ENCODE results near the gene DIDO1. TPM values are rescaled to one million over a fixed set of nuclear protein-coding genes. Genes with fewer than 3 reads are reported as not detected.

The DIDO1 gene
- total RNA-seq, 4 donors from 2014 or later: 64.6 to 143 (median 79.2) TPM

DNA sequence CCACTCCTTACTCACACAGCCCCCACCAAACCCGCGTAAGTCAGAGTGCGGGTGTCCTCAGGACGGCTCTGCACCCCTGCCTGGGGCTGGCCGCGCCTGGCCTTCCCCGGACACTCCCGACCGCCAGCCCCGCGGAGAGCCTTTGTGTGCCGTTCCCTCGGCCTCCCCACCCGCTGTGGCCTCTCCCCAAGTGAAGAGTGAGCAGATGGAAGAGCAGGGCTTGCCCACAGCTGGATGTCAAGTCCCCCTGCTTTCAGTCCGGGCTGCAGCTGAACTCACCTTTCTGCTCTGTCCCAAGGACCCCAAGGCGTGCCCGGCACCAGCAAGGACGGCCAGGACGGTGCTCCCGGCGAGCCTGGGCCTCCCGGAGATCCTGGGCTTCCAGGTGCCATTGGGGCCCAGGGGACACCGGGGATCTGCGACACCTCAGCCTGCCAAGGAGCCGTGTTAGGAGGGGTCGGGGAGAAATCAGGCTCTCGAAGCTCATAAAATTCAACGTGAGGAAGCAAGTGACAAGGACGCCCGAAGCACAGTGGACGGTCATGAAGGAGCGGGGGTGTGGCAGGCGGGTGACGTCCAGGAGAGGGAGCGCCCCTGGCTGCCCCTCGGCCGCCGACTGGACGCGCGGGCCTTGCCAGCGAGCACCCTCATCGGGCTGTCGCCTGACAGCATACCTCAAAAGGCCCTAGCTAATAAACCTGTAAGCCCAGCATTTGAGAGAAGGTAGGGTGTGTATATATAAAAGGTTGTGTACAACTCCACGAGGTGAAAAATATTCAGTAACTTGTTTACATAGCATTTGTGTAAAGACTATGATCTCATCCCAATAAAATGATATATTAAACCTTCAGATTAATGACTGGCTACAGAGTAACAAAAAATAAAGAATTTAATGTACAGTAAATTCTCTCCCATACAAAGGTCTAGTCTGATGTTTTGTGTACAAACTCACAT lies 85.8 kb downstream of the DIDO1 start:
- peaks cover 2% of the 10 kb centered on the region for H3K27me3 ChIP-seq
- no peak for TF ChIP-seq POLR2A (IDR thresholded peaks at IDR 0.05)
- TF ChIP-seq EP300 (IDR thresholded peaks at IDR 0.05): no peak
- no peak for TF ChIP-seq POLR2AphosphoS5 (IDR thresholded peaks at IDR 0.05)
- WGBS: 79% methylated on average over 38 of the region's 45 CpGs

DNA sequence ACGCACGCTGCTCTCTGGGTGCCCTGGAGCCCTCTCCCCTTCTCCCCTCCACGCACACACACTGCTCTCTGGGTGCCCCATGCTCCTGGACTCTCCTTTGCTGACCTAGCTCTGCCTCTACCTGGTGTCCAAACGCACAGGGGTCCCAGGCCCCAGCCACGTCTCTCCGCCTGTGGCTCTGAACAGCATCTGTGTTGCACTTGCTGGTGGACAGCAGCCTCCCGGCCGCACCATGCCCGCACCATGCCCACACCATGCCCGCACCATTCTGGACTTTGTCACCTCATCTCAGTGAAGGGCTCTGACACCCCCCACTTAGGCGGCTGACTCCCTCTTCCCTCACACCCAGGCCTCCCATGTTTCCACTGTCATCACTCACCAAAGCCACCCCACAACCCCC lies 86.5 kb downstream of the DIDO1 start:
- TF ChIP-seq POLR2AphosphoS5 (IDR thresholded peaks at IDR 0.05) (no peak), POLR2A (IDR thresholded peaks at IDR 0.05) (no peak), EP300 (IDR thresholded peaks at IDR 0.05) (no peak)
- TF ChIP-seq, protein P1, sequence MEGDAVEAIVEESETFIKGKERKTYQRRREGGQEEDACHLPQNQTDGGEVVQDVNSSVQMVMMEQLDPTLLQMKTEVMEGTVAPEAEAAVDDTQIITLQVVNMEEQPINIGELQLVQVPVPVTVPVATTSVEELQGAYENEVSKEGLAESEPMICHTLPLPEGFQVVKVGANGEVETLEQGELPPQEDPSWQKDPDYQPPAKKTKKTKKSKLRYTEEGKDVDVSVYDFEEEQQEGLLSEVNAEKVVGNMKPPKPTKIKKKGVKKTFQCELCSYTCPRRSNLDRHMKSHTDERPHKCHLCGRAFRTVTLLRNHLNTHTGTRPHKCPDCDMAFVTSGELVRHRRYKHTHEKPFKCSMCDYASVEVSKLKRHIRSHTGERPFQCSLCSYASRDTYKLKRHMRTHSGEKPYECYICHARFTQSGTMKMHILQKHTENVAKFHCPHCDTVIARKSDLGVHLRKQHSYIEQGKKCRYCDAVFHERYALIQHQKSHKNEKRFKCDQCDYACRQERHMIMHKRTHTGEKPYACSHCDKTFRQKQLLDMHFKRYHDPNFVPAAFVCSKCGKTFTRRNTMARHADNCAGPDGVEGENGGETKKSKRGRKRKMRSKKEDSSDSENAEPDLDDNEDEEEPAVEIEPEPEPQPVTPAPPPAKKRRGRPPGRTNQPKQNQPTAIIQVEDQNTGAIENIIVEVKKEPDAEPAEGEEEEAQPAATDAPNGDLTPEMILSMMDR (IDR thresholded peaks at IDR 0.05): no peak
- H3K27me3 ChIP-seq: peaks cover 2% of the 10 kb centered on the region
- 86% methylated on average over 11 of the region's 11 CpGs for WGBS
- H3K4me1 ChIP-seq: peaks cover 25% of the 10 kb centered on the region
- H3K4me3 ChIP-seq: no peak overlapping the region
- no peak for DNase-seq (ENCODE audit: low spot score in 2 of 2)
- H3K27ac ChIP-seq: no peak overlapping the region
- H3K36me3 ChIP-seq: no peaks in the 10 kb centered on the region
- H3K9me3 ChIP-seq: no peaks in the 10 kb centered on the region

More for the DNA sequence above, 85.8 kb downstream of the DIDO1 start:
- no peak overlapping the region for H3K27ac ChIP-seq
- peaks cover 25% of the 10 kb centered on the region for H3K4me1 ChIP-seq
- H3K9me3 ChIP-seq: no peaks in the 10 kb centered on the region
- DNase-seq (ENCODE audit: low spot score in 2 of 2): no peak
- no peak overlapping the region for H3K4me3 ChIP-seq
- H3K36me3 ChIP-seq: no peaks in the 10 kb centered on the region

DNA sequence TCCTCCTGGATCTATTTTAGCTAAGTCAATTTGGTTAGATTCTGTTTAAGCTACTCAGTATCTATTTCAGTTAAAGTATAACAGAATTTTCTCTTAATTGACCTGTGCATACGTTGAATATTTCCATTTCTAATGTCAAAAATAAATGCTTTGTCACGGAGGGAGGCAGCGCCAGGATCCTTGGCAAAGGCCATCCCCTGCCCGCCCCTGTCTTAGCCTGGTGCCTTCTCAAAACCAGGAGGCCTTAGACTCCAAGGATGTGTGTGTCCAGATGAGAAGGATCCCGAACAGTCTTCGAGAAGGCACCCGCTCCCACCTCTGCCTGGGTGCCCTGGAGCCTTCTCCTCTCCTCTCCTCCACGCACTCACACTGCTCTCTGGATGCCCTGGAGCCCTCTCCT lies 87.0 kb downstream of the DIDO1 start:
- 86% methylated on average over 8 of the region's 8 CpGs for WGBS
- Histone ChIP-seq H3K4me1 (peaks cover 25% of the 10 kb centered on the region), H3K27me3 (peaks cover 2% of the 10 kb centered on the region), H3K9me3 (no peaks in the 10 kb centered on the region), H3K4me3 (no peak overlapping the region), H3K36me3 (no peaks in the 10 kb centered on the region), H3K27ac (no peak overlapping the region)
- TF ChIP-seq POLR2A (IDR thresholded peaks at IDR 0.05) (no peak), EP300 (IDR thresholded peaks at IDR 0.05) (no peak), POLR2AphosphoS5 (IDR thresholded peaks at IDR 0.05) (no peak)
- TF ChIP-seq, protein P1 (IDR thresholded peaks at IDR 0.05): no peak
- DNase-seq (ENCODE audit: low spot score in 2 of 2): no peak

DNA sequence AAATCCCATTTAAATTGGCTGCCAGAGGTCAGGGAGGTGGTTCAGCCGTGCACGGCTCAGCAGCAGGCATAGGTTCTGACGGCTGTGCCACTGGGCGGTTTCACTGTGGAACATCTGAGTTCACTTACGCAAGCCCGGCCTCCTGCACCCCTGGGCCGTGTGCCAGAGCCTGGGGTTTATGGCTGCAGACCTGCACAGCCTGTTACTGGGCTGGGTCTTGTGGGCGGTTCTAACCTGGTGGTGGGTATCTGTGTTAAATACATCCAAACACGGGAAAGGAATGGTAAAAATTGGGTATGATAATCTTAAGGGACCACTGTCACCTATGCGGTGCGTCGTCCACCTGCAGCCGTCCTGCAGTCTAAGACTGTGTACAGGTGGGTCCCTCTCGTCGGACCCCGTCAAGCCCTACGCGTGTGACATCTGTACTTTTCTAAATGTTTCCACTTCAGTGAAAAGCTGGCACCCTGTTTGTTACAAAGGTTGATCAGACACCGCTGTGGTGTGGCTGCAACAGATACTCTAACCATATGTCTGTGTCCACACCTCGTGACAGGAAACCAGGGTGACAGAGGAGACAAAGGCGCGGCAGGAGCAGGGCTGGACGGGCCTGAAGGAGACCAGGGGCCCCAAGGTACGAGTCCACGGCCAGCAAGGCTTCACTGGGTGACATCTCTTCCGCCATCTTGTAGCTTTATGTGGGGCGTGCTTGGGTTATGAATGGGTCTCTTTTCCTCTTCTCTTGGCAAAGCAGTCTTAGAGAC lies 88.0 kb downstream of the DIDO1 start:
- H3K9me3 ChIP-seq: no peaks in the 10 kb centered on the region
- peaks cover 25% of the 10 kb centered on the region for H3K4me1 ChIP-seq
- no peak overlapping the region for H3K4me3 ChIP-seq
- H3K36me3 ChIP-seq: no peaks in the 10 kb centered on the region
- WGBS: 67% methylated on average over 27 of the region's 27 CpGs
- DNase-seq (ENCODE audit: low spot score in 2 of 2): peak in 1 of 2 donors; percentile 86
- H3K27ac ChIP-seq: no peak overlapping the region
- H3K27me3 ChIP-seq: peaks cover 2% of the 10 kb centered on the region
- TF ChIP-seq EP300 (IDR thresholded peaks at IDR 0.05): no peak
- no peak for TF ChIP-seq POLR2A (IDR thresholded peaks at IDR 0.05)
- TF ChIP-seq, protein P1 (IDR thresholded peaks at IDR 0.05): no peak

DNA sequence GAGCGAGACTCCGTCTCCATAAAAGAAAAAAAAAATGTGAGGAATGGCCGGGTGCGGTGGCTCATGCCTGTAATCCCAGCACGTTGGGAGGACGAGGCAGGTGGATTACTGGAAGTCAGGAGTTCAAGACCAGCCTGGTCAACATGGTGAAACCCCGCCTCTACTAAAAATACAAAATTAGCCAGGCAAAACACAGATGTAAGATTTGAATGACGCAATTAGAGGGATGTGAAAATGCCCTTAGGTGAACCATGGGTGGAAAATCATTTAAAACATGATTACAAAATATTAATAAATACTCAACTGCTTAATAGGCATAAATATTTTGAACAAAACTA lies 88.5 kb downstream of the DIDO1 start:
- Histone ChIP-seq H3K9me3 (no peaks in the 10 kb centered on the region), H3K36me3 (no peaks in the 10 kb centered on the region), H3K27me3 (peaks cover 2% of the 10 kb centered on the region), H3K4me1 (peaks cover 25% of the 10 kb centered on the region), H3K4me3 (no peak overlapping the region), H3K27ac (no peak overlapping the region)
- 65% methylated on average over 8 of the region's 8 CpGs for WGBS
- peak in 1 of 2 donors; percentile 46 for DNase-seq (ENCODE audit: low spot score in 2 of 2)
- TF ChIP-seq, protein P1 (IDR thresholded peaks at IDR 0.05): no peak
- TF ChIP-seq EP300 (IDR thresholded peaks at IDR 0.05) (no peak), POLR2A (IDR thresholded peaks at IDR 0.05) (no peak), POLR2AphosphoS5 (IDR thresholded peaks at IDR 0.05) (no peak)
